Fibroblast of villous mesenchyme (primary cell): Measurements from ENCODE around the gene MLEC. TPM values are rescaled to one million over a fixed set of nuclear protein-coding genes. Genes with fewer than 3 reads are reported as not detected.

ENCODE experiments used
- DNase-seq: peaks from one replicate; pipeline ENCODE4 v3.0.0-alpha.2; 2010; ENCODE audit warnings: low read depth
- H3K4me3 ChIP-seq: 2 replicates; pipeline ENCODE4 v1.5.1; 2011; ENCODE audit warnings: low read depth, mild to moderate bottlenecking, low read length
- CTCF ChIP-seq: IDR thresholded peaks from 2 replicates; pipeline ENCODE4 v1.5.1; 2012; ENCODE audit warnings: low read depth, mild to moderate bottlenecking, low read length; ENCODE audit not compliant: insufficient read depth
- total RNA-seq: library from RNA; depleted of rRNA; stranded (reverse); fragments of >200 nt; gene quantifications from 2 replicates; pipeline ENCODE4 v1.2.3, GENCODE V29; 2012

The MLEC gene
- total RNA-seq, 1 donor, result 224 TPM

- H3K4me3 ChIP-seq, result no peak overlapping the region
- no peak for DNase-seq
- TF ChIP-seq CTCF, result no peak
Observed at GRCh38 chr12:120740871-120741270, 53.9 kb downstream of the MLEC start.

- H3K4me3 ChIP-seq, result no peak overlapping the region
- no peak for DNase-seq
- TF ChIP-seq CTCF, result no peak
Observed at GRCh38 chr12:120741476-120742421, 54.8 kb downstream of the MLEC start.

GRCh38 chr12:120744922-120745493, 58.1 kb downstream of the MLEC start:
- H3K4me3 ChIP-seq, result no peak overlapping the region
- no peak for TF ChIP-seq CTCF
- DNase-seq, result no peak

- DNase-seq, result no peak
Observed at GRCh38 chr12:120748242-120748641, 61.3 kb downstream of the MLEC start.

GRCh38 chr12:120749256-120749655, 62.3 kb downstream of the MLEC start:
- TF ChIP-seq CTCF, result no peak
- no peak for DNase-seq

More at GRCh38 chr12:120748242-120748641, 61.3 kb downstream of the MLEC start:
- TF ChIP-seq CTCF, result no peak
- no peak overlapping the region for H3K4me3 ChIP-seq

GRCh38 chr12:120750806-120751205, 63.9 kb downstream of the MLEC start:
- no peak for TF ChIP-seq CTCF
- no peak overlapping the region for H3K4me3 ChIP-seq
- no peak for DNase-seq

More at GRCh38 chr12:120749256-120749655, 62.3 kb downstream of the MLEC start:
- no peak overlapping the region for H3K4me3 ChIP-seq
